Measurements from ENCODE around the gene B4GAT1.
"Not testable (repeated sequence)": the region's sequence is repeated elsewhere in the genome, so short reads cannot be mapped to it uniquely, and the experiment has no call there.

The B4GAT1 gene

DNA sequence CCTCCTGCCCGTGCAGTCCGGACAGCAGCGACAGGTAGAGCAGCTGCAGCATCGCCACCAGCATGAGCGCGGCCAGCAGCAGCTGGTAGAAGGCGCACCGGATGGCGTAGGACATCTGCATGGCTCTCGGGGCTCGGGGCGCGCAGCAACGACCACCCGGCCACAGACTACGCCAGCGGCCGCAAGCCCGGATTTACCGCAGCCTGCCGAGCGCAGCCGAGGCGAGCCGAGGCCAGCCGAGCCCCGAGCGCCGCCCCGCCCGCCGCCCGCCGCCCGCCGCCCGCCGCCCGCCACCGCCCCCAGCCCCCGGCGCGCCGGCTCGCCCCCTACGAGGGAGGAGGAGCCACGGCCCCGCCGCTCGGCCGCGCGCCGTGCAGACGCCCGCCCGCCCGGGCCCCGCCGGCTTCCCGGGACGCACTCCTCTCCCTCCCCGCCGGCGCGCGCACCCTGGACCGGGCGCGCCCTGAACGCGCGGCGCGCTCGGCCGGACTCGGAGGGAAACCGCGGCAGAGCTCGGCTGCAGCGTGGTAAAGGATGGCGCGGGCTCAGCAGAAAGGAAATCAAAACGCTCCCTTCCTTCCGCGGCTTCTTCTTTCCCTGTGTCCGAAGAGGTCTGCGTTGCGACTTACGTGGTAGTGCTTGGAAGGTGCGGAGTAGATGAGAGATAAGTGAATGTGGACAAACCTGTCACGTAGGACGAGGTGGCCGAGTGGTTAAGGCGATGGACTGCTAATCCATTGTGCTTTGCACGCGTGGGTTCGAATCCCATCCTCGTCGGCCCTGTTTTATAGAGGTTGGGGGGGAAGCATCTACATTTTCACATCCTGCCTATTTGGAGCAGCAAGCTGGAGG lies at the start of gene B4GAT1:
Gene B4GAT1 (minus strand): TSS at position 205 of the 852 bp plus-strand sequence. CDS start 84 bp downstream, at position 121.
- peak; percentile 91 for DNase-seq

DNA sequence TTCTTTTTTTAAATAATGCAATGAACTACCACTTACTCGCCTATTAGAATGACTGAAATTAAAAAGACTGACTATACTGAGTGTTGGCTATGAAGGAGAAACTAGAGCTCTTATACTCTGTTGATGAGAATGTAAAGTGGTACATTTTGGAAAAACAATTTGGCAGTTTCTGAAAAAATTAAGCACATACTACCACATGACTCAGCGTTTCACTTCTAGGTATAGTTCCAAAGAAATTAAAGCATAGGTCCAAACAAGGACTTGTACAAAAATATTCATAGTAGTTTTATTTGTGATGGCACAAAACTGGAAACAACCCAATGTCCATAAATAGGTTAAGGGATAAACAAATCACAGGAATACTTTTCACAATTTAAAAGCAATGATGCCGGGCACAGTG lies 46.5 kb upstream of the B4GAT1 start:
- DNase-seq, result no peak

DNA sequence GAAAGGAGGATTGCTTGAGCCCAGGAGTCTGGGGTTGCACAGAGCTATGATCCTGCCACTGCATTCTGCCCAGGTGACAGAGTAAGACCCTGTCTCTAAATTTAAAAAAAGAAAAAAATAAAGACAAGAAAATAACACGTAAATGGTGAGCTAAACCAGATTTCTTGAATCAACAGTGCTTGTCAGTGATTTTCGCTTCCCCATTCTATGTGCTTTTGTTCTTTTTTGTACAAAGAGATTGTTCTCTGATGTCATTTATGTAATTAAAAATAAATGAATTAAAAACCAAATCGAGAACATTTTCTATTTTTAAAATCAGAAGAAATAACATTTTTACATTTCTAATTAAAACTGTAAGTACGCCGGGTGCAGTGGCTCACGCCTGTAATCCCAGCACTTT lies 43.9 kb upstream of the B4GAT1 start:
- no peak for DNase-seq

DNA sequence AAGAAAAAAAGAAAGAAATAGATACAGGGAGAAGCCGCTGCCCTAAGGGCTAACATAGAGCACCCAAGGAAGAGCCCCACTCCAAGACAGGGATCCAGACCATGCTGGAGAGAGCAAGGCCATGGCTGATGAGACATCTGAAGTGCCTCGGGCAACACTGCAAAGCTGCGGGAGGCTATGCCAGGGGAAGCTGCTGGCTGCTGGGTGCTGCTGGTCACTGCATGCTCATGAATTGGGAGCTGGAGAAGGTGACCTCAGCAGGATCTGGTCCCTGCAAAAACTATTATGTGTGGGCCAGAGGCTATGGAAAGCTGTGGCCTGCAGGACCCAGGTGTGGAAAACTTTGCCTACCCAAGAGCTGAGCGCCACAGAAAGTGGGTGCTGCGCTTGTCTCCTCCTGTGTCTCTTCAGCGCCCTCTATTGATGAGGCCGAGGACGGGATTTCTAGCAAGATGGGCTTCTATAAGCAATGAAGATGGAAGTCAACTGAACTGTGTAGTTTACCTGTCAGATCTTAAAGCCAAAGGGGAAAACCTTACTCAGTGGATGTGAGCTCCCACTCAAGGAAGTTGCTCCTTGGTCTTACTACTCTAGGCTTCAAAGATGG lies 41.5 kb upstream of the B4GAT1 start:
- no peak for DNase-seq

DNA sequence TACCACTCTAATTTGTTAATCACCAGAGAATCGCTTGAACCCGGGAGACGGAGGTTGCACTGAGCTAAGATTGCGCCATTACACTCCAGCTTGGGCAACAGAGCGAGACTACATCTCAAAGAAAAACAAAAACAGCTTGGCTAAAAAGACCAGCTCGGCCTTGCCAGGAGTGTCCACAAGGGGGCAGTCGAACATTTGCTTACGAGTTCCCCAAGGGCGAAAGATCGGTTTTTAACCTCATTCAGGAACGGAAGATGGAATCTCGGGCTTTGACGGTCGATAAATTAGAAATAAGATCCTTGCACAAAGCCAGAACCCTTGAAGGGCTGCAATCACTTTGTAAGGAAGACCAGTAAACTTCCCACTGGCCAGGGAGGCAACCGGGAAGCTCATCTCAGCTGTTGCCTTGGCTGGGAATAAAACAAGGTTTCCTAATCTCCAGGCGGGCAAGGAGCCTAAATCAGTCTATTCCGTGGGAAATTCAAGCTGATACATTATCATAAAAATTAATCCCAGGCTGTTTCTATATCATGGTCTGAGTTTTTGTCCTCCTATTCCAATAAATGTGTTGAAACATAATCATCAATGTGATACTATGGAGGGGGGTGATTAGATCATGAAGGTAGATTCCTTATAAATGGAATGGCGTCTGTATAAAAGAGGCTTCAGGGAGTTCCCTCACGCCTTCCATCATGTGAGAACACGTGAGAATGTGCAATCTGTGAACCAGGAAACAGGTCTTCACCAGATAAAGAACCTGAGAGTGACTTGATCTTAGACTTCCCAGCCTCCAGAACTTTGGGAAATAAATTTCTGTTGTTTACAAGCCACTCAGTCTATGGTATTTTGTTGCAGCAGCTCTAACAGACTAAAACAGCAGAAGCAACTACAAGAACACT lies 39.0 kb upstream of the B4GAT1 start:
- DNase-seq, result peak; percentile 83

DNA sequence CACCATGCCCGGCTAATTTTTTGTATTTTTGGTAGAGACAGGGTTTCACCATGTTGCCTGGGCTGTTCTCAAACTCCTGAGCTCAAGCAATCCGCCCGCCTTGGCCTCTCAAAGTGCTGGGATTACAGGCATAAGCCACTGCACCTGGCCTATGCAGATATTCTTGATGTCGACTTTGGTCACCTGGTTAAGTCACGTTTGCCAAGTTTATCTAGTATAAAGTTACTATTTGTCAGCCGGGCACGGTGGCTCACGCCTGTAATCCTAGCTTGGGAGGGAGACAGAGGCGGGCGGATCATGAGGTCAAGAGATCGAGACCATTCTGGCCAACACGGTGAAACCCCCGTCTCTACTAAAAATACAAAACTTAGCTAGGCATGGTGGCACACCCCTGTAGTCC lies 36.9 kb upstream of the B4GAT1 start:
- not testable (repeated sequence) for DNase-seq

DNA sequence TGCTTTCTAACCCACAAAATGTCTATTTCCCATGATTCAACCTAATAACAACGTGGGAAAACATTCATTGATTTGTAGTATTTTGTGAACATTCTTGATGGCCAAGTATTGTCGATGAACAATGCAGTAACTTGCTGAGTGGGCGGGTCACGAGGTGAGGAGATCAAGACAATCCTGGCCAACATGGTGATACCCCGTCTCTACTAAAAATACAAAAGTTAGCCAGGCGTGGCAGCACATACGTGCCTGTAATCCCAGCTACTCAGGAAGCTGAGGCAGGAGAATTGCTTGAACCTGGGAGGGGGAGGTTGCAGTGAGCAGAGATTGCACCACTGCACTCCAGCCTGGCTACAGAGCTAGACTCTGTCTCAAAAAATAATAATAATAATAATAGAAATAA lies 32.8 kb upstream of the B4GAT1 start:
- not testable (repeated sequence) for DNase-seq

DNA sequence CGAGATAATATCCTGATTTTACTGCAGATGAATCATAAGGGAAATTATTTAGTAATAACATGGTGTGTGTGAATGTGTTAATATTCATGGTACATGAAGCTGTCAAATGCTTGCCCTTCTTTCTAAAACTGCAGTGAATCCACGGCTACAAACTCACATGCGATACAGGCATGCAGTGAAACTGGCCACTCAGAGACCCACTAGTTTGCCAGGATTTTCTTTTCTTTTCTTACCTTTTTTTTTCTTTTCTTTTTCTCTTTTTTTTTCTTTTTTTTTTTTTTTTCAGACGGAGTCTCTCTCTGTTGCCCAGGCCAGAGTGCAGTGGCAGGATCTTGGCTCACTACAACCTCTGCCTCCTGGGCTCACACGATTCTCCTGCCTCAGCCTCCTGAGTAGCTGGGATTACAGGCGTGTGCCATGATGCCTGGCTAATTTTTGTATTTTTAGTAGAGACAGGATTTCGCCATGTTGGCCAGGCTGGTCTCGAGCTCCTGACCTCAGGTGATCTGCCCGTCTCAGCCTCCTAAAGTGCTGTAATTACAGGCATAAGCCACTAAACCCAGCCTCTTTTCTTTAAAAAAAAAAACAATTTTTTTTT lies 26.4 kb upstream of the B4GAT1 start:
- DNase-seq, result not testable (repeated sequence)

DNA sequence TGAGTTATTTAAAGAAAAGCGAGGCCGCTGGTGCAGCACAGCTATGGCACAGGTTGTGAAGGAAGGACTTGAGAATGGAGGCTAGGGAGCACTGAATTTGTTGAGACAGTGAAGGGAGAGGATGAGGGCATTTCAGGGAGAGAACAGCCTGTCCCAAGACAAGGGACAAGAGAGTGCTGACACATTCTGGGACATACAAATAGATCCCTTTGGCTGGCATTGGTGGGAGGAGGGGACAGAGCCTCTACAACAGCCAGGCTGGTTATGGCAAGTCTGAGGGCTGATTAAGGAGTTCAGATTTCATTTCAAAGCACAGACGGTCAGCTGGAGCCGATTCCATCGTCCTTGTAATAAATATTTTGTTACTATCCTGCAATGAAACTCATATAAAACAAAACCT lies 25.8 kb upstream of the B4GAT1 start:
- no peak for DNase-seq

DNA sequence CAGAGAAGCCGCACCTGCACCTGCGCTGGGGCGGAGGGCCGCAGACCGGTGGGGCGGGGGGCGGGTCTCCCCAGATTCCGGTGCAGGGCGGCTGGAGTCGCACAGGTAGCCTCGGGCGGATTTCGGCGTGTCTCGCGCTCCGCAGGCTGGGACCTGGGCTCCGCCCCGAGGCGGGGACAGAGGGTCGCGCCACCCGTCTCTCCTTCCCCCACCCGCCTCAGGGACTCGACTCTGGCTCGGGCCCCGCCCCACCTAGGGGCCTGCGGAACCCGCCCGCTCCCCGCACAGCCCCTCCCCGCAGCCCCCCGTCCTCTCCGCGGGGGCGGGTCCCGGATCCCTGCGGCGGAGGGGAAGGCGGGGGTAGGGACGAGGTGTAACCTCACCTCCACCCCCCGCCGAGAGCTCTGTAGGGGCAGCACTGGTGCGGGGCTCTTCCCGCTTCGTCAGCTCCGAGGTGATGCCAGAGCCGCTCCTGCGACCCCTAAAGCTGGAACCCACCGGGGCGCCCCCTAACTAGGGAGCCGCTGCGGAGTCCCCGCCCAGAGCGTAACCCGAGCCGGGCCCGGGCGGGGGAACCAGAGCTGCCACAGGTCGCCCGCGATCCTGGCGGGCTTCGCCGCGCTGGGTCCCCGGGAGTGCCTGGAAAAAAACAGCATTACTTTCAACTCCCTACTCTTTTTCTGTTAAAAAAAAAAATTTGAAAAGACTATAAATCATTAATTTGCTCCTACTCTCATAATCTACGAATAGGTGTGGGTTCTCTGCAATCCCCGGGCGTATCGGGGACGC lies 24.4 kb upstream of the B4GAT1 start, which contains the start of gene SLC29A2:
Gene SLC29A2 (minus strand): TSS at position 134 of the 789 bp plus-strand sequence. CDS start 169 bp downstream, outside the sequence.
- DNase-seq, result peak; percentile 63

DNA sequence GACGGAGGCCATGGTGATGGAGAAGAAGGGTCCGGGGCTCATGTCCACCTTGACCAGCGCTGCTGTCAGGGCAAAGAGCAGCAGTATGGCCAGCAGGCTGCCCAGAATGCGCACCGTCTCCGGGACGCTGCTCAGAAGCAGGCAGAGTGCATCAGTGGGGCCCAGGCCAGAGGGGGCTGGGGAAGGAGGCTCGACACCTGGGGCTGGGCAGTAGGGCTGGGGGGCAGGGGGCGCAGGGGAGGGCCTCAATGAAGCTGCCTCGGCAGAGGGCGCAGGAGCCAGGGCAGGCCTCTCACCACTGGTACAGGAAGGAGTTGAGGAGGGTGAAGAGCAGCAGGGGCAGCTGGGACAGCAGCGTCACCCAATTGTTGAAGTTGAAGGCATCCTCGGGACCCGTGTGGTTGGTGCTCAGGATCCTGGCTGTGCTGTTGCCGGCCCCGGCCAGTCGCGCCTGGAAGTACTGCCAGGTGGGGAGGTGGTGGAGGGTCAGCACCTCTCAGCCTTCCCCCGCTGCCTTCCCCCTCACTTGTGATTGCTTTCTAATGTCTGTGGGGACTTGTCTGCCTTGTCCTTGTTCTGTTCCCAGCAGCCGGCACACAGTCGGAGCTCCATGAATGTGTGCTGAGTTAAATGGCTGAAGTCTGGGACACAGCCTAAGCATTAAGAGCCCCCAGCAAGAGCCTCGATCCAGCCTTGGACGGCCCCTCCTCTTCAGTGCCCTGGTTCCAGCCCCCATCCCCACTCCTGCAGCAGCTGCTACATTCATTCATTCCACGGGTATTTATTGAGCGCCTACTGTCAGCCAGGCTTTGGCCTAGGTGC lies 21.9 kb upstream of the B4GAT1 start:
- no peak for DNase-seq

DNA sequence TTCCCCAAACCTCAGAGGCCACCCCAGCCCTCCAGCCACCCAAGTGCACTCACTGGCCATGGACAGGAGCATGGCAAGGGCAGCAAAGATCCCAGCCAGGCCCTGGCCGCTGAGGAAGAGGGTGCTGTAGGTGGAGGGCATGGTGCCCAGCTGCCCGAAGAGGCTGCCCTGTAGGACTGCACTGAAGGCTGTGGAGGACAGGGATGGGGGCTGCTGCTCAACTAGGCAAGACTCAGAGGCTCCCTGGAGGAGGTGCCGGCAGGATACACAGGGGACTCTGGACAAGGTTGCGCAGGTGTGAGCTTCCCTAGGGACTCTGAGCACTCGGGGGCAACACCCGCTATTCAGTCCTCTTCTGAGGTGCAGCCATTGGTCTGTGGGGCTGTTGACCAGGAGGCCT lies 21.1 kb upstream of the B4GAT1 start:
- DNase-seq, result no peak

DNA sequence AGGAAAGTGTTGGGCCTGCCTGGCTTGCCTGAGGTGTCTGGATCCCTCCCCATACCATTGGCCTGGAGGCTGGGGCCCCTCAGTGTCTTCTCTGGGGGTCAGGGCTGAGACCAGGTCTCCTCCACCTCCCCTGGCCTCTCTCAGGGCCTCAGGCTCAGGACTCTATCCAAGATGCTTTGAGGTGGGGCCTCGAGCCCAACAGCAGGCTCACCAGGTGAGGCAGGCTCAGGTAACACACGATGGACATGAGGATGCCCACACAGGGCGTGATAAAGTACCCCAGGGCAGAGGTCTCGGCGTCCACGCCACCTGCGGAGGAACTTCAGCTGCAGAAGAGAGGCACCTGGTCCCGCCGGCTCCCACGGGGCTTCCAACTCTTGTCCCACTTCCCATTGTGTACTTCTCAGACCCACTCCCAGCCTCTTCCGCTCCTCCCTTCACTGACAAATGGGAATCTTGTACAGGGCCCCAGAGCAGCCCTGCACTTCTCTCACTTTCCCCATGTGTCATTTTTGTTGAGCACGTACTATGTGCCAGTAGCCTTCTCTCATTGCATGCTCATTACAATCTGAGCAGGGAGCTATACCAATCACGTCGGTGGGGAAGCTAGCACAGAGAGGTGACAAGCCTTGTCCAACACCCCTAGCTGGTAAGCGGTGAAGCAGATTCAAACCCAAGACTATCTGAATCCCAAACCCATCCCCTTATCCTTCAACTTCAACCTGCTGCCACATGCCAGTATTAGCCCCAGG lies 20.3 kb upstream of the B4GAT1 start:
- no peak for DNase-seq

DNA sequence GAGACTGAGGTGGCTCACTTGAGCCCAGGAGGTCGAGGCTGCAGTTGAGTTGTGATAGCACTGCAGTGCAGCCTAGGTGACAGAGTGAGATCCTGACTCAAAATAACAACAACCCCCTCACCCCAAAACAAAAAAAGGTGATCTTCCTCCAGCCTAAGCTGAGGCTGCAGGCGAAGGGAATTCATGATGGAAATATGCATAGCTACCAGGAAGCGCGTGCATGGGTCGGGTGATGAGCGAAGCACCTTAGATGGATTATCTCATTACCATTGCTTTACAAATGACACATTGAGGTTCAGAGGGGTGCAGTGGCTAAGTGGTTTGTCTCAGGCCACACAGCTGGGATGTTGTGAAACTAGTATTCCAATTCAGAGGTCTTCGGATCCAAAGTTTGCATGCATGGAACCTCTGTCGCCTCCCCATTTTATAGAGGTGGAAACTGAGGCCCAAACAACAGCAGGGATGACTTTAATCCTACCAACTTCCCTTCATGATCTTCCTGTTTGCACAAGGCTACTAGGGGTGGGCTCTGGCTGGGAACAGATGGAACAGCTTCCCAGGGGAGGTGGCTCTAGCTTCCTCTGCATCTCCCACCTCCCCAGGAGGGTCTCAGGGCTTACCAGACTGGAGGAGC lies 19.5 kb upstream of the B4GAT1 start:
- DNase-seq, result no peak

DNA sequence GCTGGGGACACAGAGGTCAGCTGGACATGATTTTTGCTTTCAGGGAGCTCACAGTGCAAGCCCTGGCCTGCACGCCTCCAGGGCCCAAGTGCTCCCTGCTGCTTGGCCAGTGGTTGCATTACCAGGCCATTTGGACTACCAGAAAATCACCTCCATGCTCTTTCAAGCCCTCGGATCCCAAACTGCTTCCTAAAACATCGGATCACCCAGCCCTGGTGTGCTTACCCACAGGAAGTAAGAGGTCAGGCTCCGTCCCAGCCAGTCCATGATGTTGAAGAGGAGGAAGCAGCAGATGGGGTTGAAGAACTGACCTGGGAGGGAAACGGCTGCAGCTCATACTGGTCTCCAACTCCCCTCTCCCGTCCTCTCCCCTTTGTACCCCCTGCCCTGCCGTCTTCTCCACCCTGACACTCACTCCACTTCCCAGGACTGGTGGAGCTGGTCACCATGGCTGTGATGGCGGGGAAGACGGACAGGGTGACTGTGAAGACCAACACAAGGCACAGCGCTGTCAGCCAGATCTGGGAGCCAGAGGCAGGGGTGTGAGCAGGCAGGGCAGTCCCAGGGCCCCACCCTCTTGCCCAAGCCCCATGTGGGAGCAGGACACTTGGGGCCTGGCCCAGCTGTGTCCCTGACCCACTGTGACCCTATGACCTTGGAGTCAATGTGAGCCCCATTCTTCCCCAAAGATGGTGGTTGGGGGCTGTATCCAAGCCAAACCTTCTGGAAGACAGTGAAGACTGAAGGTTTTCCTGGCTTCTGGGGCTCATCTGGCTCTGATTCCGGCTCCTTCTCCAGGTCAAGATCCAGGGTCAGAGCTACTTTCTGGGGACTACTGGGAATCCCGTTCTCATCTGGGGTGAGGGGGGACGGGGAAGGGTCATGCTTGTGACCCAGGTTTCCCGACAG lies 18.5 kb upstream of the B4GAT1 start:
- no peak for DNase-seq

DNA sequence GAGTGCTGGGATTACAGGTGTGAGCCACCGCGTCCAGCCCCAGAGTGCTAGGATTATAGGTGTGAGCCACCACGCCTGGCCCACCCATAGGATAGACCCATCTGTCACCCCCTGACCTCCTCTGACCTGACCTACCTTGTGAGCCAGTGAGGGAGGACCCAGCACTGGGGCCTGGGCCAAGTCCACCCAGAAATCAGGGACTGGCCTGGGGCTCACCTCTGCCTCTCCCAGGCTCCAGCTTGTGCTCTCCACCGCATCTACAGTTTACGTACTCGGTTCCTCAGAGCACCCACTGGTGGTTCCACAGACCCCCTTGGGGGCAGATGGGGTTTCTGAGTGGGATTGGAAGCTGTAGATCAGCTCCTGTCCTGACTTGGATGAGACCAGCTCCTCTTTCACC lies 17.7 kb upstream of the B4GAT1 start:
- no peak for DNase-seq

DNA sequence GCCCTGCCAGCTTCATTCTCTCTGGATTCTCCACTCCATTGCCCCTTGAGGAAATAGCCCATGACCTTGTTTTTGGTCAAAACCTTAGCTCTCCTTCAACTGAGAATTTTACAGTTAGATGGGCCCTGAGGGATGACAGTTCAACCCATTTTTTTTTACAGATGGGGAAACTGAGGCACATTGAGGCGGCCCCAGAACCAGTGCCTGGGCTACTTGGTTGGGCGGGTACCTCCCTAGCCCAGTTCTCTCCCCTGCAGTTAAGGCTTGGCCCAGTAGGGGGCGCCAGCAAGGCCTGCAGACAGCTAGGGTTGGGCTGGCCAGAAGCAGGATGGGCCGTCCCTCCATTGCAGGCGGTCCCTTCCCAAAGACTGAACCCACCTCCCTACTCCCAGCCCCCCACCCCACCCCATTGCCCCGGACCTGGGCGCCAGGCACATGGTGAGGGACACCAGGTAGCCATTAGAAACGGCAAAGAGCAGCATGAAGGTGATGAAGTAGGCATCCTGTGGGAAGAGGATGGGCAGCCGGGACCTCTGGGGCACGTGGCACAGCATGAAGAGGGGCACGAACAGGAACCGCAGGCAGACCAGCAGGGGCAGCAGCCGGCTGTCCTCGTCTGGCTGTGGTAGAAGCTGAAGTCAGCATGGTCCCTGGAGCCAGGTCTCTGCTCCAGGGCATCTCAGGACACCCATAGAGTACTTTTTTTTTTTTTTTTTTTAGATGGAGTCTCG lies 16.5 kb upstream of the B4GAT1 start:
- peak; percentile 63 for DNase-seq

DNA sequence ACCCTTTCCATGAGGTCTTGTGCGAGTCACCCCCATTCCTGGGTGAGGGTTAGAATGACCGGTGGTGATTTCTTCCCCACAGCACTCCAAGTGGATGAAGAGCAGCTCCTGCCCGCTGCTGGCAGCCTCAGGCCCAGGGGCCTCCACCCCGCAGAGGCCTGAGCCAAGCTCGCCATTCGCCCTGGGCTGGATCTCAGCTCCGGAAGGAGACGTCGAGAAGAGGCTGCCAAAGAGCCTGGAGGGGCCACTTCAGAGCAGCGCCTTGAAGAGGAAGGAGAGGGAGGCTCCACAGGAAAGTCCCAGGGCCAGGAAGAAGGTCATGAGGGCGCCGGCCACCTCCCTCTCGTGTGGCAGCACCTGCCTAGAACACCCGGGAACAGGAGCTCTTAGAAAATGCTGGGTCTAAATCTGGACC lies 15.8 kb upstream of the B4GAT1 start:
- no peak for DNase-seq

Measured in right forelimb (tissue), 1 donor.